Transverse colon (tissue), 4 donors: ENCODE results near the gene DPPA4. TPM values are rescaled to one million over a fixed set of nuclear protein-coding genes. Genes with fewer than 3 reads are reported as not detected.

Source experiments
- DNase-seq: peaks from one replicate; pipeline ENCODE4 v3.0.0-alpha.2; 2019
- H3K27ac ChIP-seq, 4 donors: fragments of 200-600 bp; sonication (generic); 2 replicates each; pipeline ENCODE4 v1.5.1; 2016 to 2018; ENCODE audit warnings: inconsistent platforms in 4 of 4
- H3K27me3 ChIP-seq: fragments of 200-600 bp; sonication (generic); 2 replicates; pipeline ENCODE4 v1.5.1; 2017; ENCODE audit warnings: inconsistent platforms
- H3K36me3 ChIP-seq, 4 donors: fragments of 200-600 bp; sonication (generic); 2 replicates each; pipeline ENCODE4 v1.5.1; 2017 to 2019; ENCODE audit warnings: inconsistent platforms in 4 of 4
- H3K4me1 ChIP-seq, 4 donors: fragments of 200-600 bp; sonication (generic); 2 replicates each; pipeline ENCODE4 v1.5.1; 2017 to 2020; ENCODE audit warnings: inconsistent platforms in 4 of 4
- H3K4me3 ChIP-seq, 4 donors: fragments of 200-600 bp; sonication (generic); 1 replicate in 1 of 4; 2 replicates in 3 of 4; pipeline versions ENCODE4 v1.5.1 to v1.6.1; 2017 to 2019; ENCODE audit warnings: inconsistent platforms in 4 of 4
- H3K9me3 ChIP-seq, 2 donors: fragments of 200-600 bp; sonication (generic); 2 replicates each; pipeline ENCODE4 v1.5.1; 2017 to 2019; ENCODE audit warnings: inconsistent platforms in 2 of 2
- EP300 ChIP-seq: sonication (generic); formaldehyde crosslinking; IDR thresholded peaks from one replicate; pipeline ENCODE4 v1.6.1; 2017; ENCODE audit warnings: antibody characterized with exemption, low read depth
- POLR2A ChIP-seq: fragments of 450-650 bp; IDR thresholded peaks from one replicate; pipeline ENCODE4 v1.6.1; 2016; ENCODE audit warnings: antibody characterized with exemption, mild to moderate bottlenecking, moderate library complexity
- POLR2AphosphoS5 ChIP-seq, 3 donors: sonication (generic); formaldehyde crosslinking; IDR thresholded peaks; one replicate each; pipeline ENCODE4 v1.6.1; 2016; ENCODE audit warnings: antibody characterized with exemption in 3 of 3
- WGBS, 2 donors: methylation state at CpG; one replicate each; pipeline ENCODE4 v1.1.5; 2018; ENCODE audit warnings: low coverage in 1 of 2; 5-methylcytosine and 5-hydroxymethylcytosine counted together
- in situ Hi-C, 4 donors: fragments of 200-750 bp; cut with MboI; loops; one replicate each; pipeline versions ENCODE4 v1.15.0 to v1.15.1; 2017; ENCODE audit warnings: low sequenced_read_pairs in 3 of 4, low pct_ligation_motif_present in 1 of 4, low pct_unique_long_range_greater_than_20kb in 1 of 4
- intact Hi-C: fragments of 100-400 bp; cut with DNase I; formaldehyde crosslinking; loops from one replicate; pipeline ENCODE4 v1.15.1; 2023; ENCODE audit warnings: low total_unique reads
- total RNA-seq, 4 donors: library from RNA; depleted of rRNA; stranded (reverse); fragments of >200 nt; gene quantifications; one replicate each; pipeline ENCODE4 v1.1.0, GENCODE V29; 2016
- TF ChIP-seq, protein P1 (sequence below), 5 experiments: fragments of 200-600 bp in 3 of 5; fragments of 450-650 bp in 2 of 5; sonication (generic) in 3 of 5; IDR thresholded peaks; 1 replicate in 2 of 5; 2 replicates in 3 of 5; pipeline ENCODE4 v1.5.1; 2016 to 2017; ENCODE audit warnings: antibody characterized with exemption in 5 of 5, inconsistent platforms in 3 of 5, mild to moderate bottlenecking in 2 of 5, moderate library complexity in 1 of 5

Gene DPPA4
- total RNA-seq, 4 donors from 2014 or later: not detected

DNA sequence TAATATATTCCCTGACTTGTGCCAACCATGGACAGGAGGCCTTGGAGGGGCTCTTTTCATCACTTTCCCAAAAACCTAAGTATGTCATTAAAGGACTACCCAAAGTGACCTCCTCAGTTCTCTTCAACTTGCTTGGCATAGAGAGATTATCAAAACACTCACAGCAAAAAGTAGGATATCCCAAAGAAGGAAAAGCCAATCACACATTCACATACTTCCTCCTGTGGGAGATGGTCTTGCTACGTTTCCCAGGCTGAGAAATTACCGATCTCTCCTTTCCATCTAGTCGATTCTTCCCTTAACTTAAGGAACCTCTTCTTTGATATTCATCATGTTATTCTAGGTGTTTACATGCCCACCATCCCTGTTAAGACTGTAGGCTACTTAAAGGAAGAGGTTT is 9.1 kb downstream of the DPPA4 start:
- Histone ChIP-seq H3K27ac (no peak overlapping the region), H3K9me3 (no peaks in the 10 kb centered on the region), H3K27me3 (no peaks in the 10 kb centered on the region), H3K4me3 (no peak overlapping the region), H3K4me1 (no peaks in the 10 kb centered on the region), H3K36me3 (no peaks in the 10 kb centered on the region)
- in situ Hi-C loops: no loop called here
- intact Hi-C loops: no loop called here
- DNase-seq: no peak
- WGBS, 2 donors: 69 to 83% methylated on average over 3 of the region's 3 CpGs
- TF ChIP-seq POLR2AphosphoS5 (IDR thresholded peaks at IDR 0.05) (no peak), EP300 (no peak), POLR2A (no peak)
- TF ChIP-seq, protein P1, sequence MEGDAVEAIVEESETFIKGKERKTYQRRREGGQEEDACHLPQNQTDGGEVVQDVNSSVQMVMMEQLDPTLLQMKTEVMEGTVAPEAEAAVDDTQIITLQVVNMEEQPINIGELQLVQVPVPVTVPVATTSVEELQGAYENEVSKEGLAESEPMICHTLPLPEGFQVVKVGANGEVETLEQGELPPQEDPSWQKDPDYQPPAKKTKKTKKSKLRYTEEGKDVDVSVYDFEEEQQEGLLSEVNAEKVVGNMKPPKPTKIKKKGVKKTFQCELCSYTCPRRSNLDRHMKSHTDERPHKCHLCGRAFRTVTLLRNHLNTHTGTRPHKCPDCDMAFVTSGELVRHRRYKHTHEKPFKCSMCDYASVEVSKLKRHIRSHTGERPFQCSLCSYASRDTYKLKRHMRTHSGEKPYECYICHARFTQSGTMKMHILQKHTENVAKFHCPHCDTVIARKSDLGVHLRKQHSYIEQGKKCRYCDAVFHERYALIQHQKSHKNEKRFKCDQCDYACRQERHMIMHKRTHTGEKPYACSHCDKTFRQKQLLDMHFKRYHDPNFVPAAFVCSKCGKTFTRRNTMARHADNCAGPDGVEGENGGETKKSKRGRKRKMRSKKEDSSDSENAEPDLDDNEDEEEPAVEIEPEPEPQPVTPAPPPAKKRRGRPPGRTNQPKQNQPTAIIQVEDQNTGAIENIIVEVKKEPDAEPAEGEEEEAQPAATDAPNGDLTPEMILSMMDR (IDR thresholded peaks at IDR 0.05): no peak

DNA sequence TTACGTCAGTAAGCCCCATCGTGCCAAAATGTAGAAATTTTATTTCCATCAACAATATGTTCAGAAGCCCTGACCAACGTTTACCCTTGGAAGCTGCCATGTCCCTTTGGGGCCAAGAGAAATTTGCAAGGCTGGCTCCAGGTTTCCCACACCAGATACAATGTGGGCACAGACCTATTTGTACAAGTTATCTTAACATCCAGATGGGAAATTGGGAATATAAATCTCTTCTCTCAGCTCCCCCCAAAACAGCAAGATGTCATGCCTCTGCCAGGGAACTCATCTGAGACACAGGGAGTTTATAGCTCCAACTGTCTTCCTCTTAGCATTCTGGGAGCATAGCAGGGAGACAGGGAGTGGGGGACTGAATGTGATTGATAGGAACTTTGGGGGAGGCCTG is 11.7 kb downstream of the DPPA4 start:
- in situ Hi-C loops: no loop called here
- Histone ChIP-seq H3K9me3 (no peaks in the 10 kb centered on the region), H3K27ac (no peak overlapping the region), H3K27me3 (no peaks in the 10 kb centered on the region), H3K4me3 (no peak overlapping the region), H3K4me1 (no peaks in the 10 kb centered on the region), H3K36me3 (no peaks in the 10 kb centered on the region)
- DNase-seq: no peak
- intact Hi-C loops: no loop called here
- 60 to 63% methylated on average over 3 of the region's 3 CpGs for WGBS, 2 donors
- TF ChIP-seq EP300: no peak
- TF ChIP-seq, protein P1 (IDR thresholded peaks at IDR 0.05): no peak
- no peak for TF ChIP-seq POLR2A
- TF ChIP-seq POLR2AphosphoS5 (IDR thresholded peaks at IDR 0.05): no peak

- Histone ChIP-seq H3K27ac (no peak overlapping the region), H3K27me3 (no peaks in the 10 kb centered on the region), H3K36me3 (no peaks in the 10 kb centered on the region), H3K4me3 (no peak overlapping the region), H3K9me3 (no peaks in the 10 kb centered on the region), H3K4me1 (no peaks in the 10 kb centered on the region)
- in situ Hi-C loops (no loop called here), intact Hi-C loops (no loop called here)
- 92% methylated on average over 5 of the region's 5 CpGs; no CpG with 5 or more reads in 1 of the 2 donors for WGBS, 2 donors
- TF ChIP-seq POLR2A: no peak
- no peak for DNase-seq
Measured at GRCh38 chr3:109325109-109325508, 12.2 kb downstream of the DPPA4 start.

DNA sequence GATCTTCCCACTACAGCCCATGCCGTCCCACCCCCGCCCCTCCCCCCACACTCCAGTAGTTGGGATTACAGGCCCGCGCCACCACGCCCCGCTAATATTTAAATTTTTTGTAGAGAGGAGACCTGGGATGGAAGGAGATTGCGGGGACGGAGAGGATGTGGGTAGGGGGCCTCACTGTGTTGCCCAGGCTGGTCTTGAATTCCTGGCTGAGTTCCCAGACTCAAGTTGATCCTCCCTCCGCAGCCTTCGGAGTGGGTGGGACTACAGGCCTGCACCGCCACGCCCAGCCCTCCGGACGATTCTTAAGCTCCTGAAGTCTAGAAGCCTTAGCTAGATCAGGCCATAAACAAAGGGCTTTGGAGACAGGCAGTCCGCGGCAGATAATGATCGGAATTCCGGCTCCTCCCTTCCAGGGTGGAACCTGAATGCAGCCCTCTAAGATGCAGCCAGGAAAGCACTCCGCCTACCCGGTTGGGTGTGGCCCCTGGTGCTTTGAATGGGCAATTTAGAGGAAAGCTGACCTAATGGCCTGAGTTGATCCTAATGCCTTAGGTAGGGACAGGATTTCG is 21.1 kb downstream of the DPPA4 start, which contains the start of gene DPPA2:
Gene DPPA2, minus strand, starts transcription at position 356 of the 569 bp plus-strand sequence. CDS start 1,975 bp downstream, outside the sequence.
- Histone ChIP-seq H3K9me3 (no peaks in the 10 kb centered on the region), H3K4me1 (no peaks in the 10 kb centered on the region), H3K27ac (no peak within 1 kb of the TSS), H3K36me3 (no peaks in the 10 kb centered on the region), H3K4me3 (no peak within 1 kb of the TSS), H3K27me3 (no peaks in the 10 kb centered on the region)
- TF ChIP-seq, protein P1 (IDR thresholded peaks at IDR 0.05): no peak
- no peak for TF ChIP-seq POLR2A
- TF ChIP-seq POLR2AphosphoS5 (IDR thresholded peaks at IDR 0.05): no peak
- no peak for TF ChIP-seq EP300
- intact Hi-C loops: no loop called here
- no peak for DNase-seq
- in situ Hi-C loops: no loop called here
- WGBS, 2 donors: 87% methylated on average over 21 of the region's 21 CpGs; no CpG with 5 or more reads in 1 of the 2 donors

- in situ Hi-C loops (no loop called here), intact Hi-C loops (no loop called here)
- WGBS, 2 donors: 75 to 89% methylated on average over 1 of the region's 1 CpG
- Histone ChIP-seq H3K4me1 (no peaks in the 10 kb centered on the region), H3K36me3 (no peaks in the 10 kb centered on the region), H3K27me3 (no peaks in the 10 kb centered on the region), H3K27ac (no peak overlapping the region), H3K9me3 (no peaks in the 10 kb centered on the region), H3K4me3 (no peak overlapping the region)
- no peak for TF ChIP-seq EP300
- TF ChIP-seq, protein P1 (IDR thresholded peaks at IDR 0.05): no peak
- DNase-seq: no peak
Measured at GRCh38 chr3:109313061-109313460, 24.3 kb downstream of the DPPA4 start.
